CD14-positive monocyte (primary cell): Measurements from ENCODE around the gene NAA25. TPM values are rescaled to one million over a fixed set of nuclear protein-coding genes. Genes with fewer than 3 reads are reported as not detected.

Source experiments
- DNase-seq, 3 donors: peaks; one replicate each; pipeline ENCODE4 v3.0.0-alpha.2; 2011 to 2022
- H2AFZ ChIP-seq: 2 replicates; pipeline ENCODE4 v1.6.0; 2012; ENCODE audit warnings: mild to moderate bottlenecking, low read depth, low read length, inconsistent platforms; ENCODE audit not compliant: insufficient read depth, poor library complexity, severe bottlenecking
- H3K27ac ChIP-seq, 2 donors: 1 replicate in 1 of 2; 2 replicates in 1 of 2; pipeline ENCODE4 v1.5.1; 2012 to 2013; ENCODE audit warnings: low read length in 2 of 2, control low read depth in 1 of 2, inconsistent platforms in 1 of 2, low read depth in 1 of 2, mild to moderate bottlenecking in 1 of 2
- H3K27me3 ChIP-seq, 2 donors: one replicate each; pipeline versions ENCODE4 v1.6.0 to v1.6.1; 2011 to 2013; ENCODE audit warnings: low read length in 2 of 2; ENCODE audit not compliant: control insufficient read depth in 2 of 2, insufficient read depth in 2 of 2
- H3K36me3 ChIP-seq, 2 donors: replicated peaks in 1 of 2; 1 replicate in 1 of 2; 2 replicates in 1 of 2; pipeline versions ENCODE4 v1.5.1 to v1.6.1; 2012 to 2013; ENCODE audit warnings: low read length in 2 of 2, control low read depth in 1 of 2, inconsistent platforms in 1 of 2, mild to moderate bottlenecking in 1 of 2; ENCODE audit not compliant: insufficient read depth in 2 of 2, control insufficient read depth in 1 of 2
- H3K4me1 ChIP-seq, 2 donors: 1 replicate in 1 of 2; 2 replicates in 1 of 2; pipeline versions ENCODE4 v1.5.1 to v1.6.1; 2012 to 2013; ENCODE audit warnings: low read length in 2 of 2, control low read depth in 1 of 2, inconsistent platforms in 1 of 2, mild to moderate bottlenecking in 1 of 2, moderate library complexity in 1 of 2; ENCODE audit not compliant: insufficient read depth in 2 of 2, control insufficient read depth in 1 of 2
- H3K4me2 ChIP-seq: replicated peaks from 2 replicates; pipeline ENCODE3; 2012; ENCODE audit warnings: low read length, moderate library complexity, mild to moderate bottlenecking; ENCODE audit not compliant: poor library complexity, severe bottlenecking; ENCODE audit errors: extremely low read depth
- H3K4me3 ChIP-seq, 3 experiments: fragments of 200-600 bp in 1 of 3; sonication (generic) in 1 of 3; replicated peaks in 1 of 3; 1 replicate in 2 of 3; 2 replicates in 1 of 3; pipeline ENCODE4 v1.5.1; 2011 to 2013; ENCODE audit warnings: low read length in 3 of 3, mild to moderate bottlenecking in 3 of 3, control low read depth in 2 of 3, low read depth in 2 of 3, inconsistent platforms in 1 of 3, moderate library complexity in 1 of 3
- H3K79me2 ChIP-seq: 2 replicates; pipeline ENCODE4 v1.6.0; 2012; ENCODE audit warnings: mild to moderate bottlenecking, control low read depth, inconsistent platforms, low read length, moderate library complexity; ENCODE audit not compliant: insufficient read depth
- H3K9ac ChIP-seq: 2 replicates; pipeline ENCODE4 v1.6.0; 2017; ENCODE audit warnings: low read length, mild to moderate bottlenecking; ENCODE audit not compliant: insufficient read depth, poor library complexity, severe bottlenecking
- H3K9me3 ChIP-seq, 2 donors: replicated peaks in 1 of 2; 1 replicate in 1 of 2; 2 replicates in 1 of 2; pipeline versions ENCODE4 v1.5.1 to v1.6.1; 2012 to 2013; ENCODE audit warnings: low read length in 2 of 2, control low read depth in 1 of 2; ENCODE audit not compliant: control insufficient read depth in 1 of 2, insufficient read depth in 1 of 2
- H4K20me1 ChIP-seq: 2 replicates; pipeline ENCODE4 v1.6.0; 2012; ENCODE audit warnings: mild to moderate bottlenecking, low read length, control low read depth, moderate library complexity; ENCODE audit not compliant: insufficient read depth
- H3K27ac Mint-ChIP-seq, 7 donors: one replicate each; pipeline ENCODE4 v1.8.0; 2020; ENCODE audit warnings: mild to moderate bottlenecking in 7 of 7, mixed read lengths in 7 of 7, moderate library complexity in 6 of 7, inconsistent platforms in 2 of 7
- H3K27me3 Mint-ChIP-seq, 3 donors: one replicate each; pipeline ENCODE4 v1.8.0; 2021 to 2022; ENCODE audit warnings: low read depth in 3 of 3, mild to moderate bottlenecking in 3 of 3, mixed read lengths in 3 of 3, moderate library complexity in 3 of 3, inconsistent platforms in 1 of 3
- H3K36me3 Mint-ChIP-seq, 2 donors: one replicate each; pipeline ENCODE4 v1.8.0; 2020; ENCODE audit warnings: mixed read lengths in 2 of 2, inconsistent platforms in 1 of 2, mild to moderate bottlenecking in 1 of 2
- H3K4me1 Mint-ChIP-seq: one replicate; pipeline ENCODE4 v1.8.0; 2020; ENCODE audit warnings: mild to moderate bottlenecking, mixed read lengths
- H3K4me3 Mint-ChIP-seq, 2 donors: one replicate each; pipeline ENCODE4 v1.8.0; 2020; ENCODE audit warnings: mild to moderate bottlenecking in 2 of 2, mixed read lengths in 2 of 2, moderate library complexity in 1 of 2
- H3K9me3 Mint-ChIP-seq, 7 donors: one replicate each; pipeline ENCODE4 v1.8.0; 2020 to 2022; ENCODE audit warnings: mixed read lengths in 7 of 7, mild to moderate bottlenecking in 6 of 7, moderate library complexity in 6 of 7, inconsistent platforms in 2 of 7
- intact Hi-C, 2 donors: fragments of 100-400 bp; cut with micrococcal nuclease; formaldehyde crosslinking; loops; one replicate each; pipeline versions ENCODE4 v1.15.0 to v1.15.1; 2023
- polyA plus RNA-seq, 3 donors: library from polyadenylated mRNA; depleted of rRNA in 1 of 3; unstranded in 2 of 3; stranded (reverse) in 1 of 3; fragments of 300-500 nt in 2 of 3; fragments of >200 nt in 1 of 3; fragmentation: Illumina TruSeq in 2 of 3; gene quantifications; 1 replicate in 2 of 3; 2 replicates in 1 of 3; pipeline ENCODE4 v1.2.3, GENCODE V29; 2012 to 2021
- small RNA-seq: library from RNA; depleted of rRNA; stranded (forward); fragments of <200 nt; gene quantifications from one replicate; pipeline ENCODE3, GENCODE V24; 2012; ENCODE audit warnings: low read depth; ENCODE audit not compliant: insufficient read length
- TF ChIP-seq, protein P1 (sequence below): fragments of 200-600 bp; IDR thresholded peaks from one replicate; pipeline ENCODE4 v1.8.0; 2022; ENCODE audit warnings: antibody characterized with exemption, mild to moderate bottlenecking

Gene NAA25
- polyA plus RNA-seq, 3 donors = 4.3 to 7.9 (median 7.3) TPM

DNA sequence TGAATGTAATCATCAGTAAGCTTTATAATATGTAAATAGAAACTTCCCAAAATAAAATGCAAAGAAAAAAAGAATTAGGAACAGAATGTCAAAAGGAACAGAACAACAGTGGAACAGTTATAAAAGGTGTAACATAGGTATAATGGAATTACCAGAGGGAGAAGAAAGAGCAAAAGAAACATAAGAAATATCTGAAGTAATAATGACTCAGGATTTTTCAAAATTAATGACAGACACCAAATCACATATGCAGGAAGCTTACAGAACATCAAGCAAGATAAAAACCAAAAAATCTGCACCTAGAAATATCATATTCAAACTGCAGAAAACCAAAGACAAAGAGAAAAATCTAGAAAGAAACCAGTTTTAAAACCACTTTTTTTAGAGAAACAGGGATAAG, 131.7 kb downstream of the NAA25 start:
- H3K27ac ChIP-seq = no peak overlapping the region

More for the DNA sequence above, 131.7 kb downstream of the NAA25 start:
- no peak for DNase-seq
- Histone ChIP-seq H3K9ac (no peak overlapping the region), H3K9me3 (peaks cover 0 to under 1% of the 10 kb centered on the region in 2 donors), H3K79me2 (no peaks in the 10 kb centered on the region), H3K36me3 (no peaks in the 10 kb centered on the region), H3K4me3 (no peak overlapping the region), H2AFZ (no peak overlapping the region), H3K4me2 (no peak overlapping the region), H4K20me1 (no peaks in the 10 kb centered on the region), H3K27me3 (no peaks in the 10 kb centered on the region), H3K4me1 (no peaks in the 10 kb centered on the region)
- Mint-ChIP-seq H3K27ac (no peak overlapping the region), H3K36me3 (peaks cover 0 to 4% of the 10 kb centered on the region in 2 donors), H3K4me3 (no peak overlapping the region), H3K27me3 (peaks cover 0 to 2% (median 0%) of the 10 kb centered on the region in 3 donors), H3K9me3 (peaks cover 0 to 4% (median 2%) of the 10 kb centered on the region in 7 donors), H3K4me1 (peaks cover 3% of the 10 kb centered on the region)
- TF ChIP-seq, protein P1, sequence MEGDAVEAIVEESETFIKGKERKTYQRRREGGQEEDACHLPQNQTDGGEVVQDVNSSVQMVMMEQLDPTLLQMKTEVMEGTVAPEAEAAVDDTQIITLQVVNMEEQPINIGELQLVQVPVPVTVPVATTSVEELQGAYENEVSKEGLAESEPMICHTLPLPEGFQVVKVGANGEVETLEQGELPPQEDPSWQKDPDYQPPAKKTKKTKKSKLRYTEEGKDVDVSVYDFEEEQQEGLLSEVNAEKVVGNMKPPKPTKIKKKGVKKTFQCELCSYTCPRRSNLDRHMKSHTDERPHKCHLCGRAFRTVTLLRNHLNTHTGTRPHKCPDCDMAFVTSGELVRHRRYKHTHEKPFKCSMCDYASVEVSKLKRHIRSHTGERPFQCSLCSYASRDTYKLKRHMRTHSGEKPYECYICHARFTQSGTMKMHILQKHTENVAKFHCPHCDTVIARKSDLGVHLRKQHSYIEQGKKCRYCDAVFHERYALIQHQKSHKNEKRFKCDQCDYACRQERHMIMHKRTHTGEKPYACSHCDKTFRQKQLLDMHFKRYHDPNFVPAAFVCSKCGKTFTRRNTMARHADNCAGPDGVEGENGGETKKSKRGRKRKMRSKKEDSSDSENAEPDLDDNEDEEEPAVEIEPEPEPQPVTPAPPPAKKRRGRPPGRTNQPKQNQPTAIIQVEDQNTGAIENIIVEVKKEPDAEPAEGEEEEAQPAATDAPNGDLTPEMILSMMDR = no peak
- intact Hi-C loops = no loop called here

Small RNA genes lying within 50 kb of the gene (small RNA-seq; reads per million reads assigned to genes)
- gene AC004024.1 = not detected
- gene MIR3657 = not detected
- not detected for gene RF00019

Other genes starting within 250 kb of the NAA25 start
- gene TMEM116, start 95.6 kb downstream of the NAA25 start, polyA plus RNA-seq = 10 to 100 TPM in 1 of 3 donors, 1 to 10 TPM in 2; 5.6 to 11.6 (median 8.3) TPM
- gene ERP29, start 95.4 kb downstream of the NAA25 start, polyA plus RNA-seq = 100 to 1,000 TPM; 158 to 207 (median 170) TPM
- gene TRAFD1, start 16.8 kb upstream of the NAA25 start, polyA plus RNA-seq = 10 to 100 TPM; 35.2 to 83.6 (median 82.3) TPM